ENCODE results near the gene OR7G3.
A peak's percentile ranks its signal among the peaks of the same experiment; 100 is the strongest.

The OR7G3 gene

DNA sequence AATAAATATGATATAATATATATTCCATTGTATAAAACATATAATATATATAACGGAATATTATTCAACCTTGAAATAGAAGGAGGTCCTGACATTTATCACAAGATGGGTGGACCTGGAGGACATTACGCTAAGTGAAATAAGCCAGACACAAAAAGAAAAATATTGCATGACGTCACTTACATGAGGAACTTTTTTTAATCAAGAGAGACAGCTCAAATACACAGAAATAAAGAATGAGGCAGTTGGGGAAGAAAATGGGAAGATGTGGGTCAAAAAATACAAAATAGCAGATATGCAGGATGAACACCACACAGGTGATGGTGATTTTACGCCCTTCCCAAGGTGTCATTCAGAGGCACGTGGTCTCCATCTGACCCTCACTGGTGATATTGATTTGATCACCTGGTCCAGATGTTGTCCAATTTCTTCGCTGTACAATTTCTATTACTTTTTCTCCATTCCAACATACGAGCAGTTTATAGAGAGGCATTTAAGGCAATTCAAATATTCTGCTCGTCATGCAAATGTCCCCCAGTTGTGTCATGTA, 12.9 kb upstream of the OR7G3 start:
- Histone ChIP-seq H3K79me2 (ENCODE audit: low read length) (peaks cover 45% of the 10 kb centered on the region), H2AFZ (ENCODE audit: low read depth, low read length) (peak overlapping the region; percentile 100), H3K9me3 (ENCODE audit: insufficient read depth, low read length) (peaks cover 17% of the 10 kb centered on the region; the same call in 1 of the 2 replicates), H3K27ac (ENCODE audit: low read length) (peak overlapping the region; percentile 51), H3K36me3 (replicated peaks; ENCODE audit: low read depth, low read length) (peaks cover 34% of the 10 kb centered on the region), H4K20me1 (ENCODE audit: insufficient read depth, low read length) (peaks cover 7% of the 10 kb centered on the region), H3K4me1 (ENCODE audit: low read length) (peaks cover 5% of the 10 kb centered on the region), H3K4me3 (ENCODE audit: low read length) (peak overlapping the region; percentile 94), H3K27me3 (ENCODE audit: low read depth, low read length) (no peaks in the 10 kb centered on the region), H3K9ac (ENCODE audit: low read length) (peak overlapping the region; percentile 96), H3K4me2 (ENCODE audit: low read length) (peak overlapping the region; percentile 86)
- TF ChIP-seq, protein P1, sequence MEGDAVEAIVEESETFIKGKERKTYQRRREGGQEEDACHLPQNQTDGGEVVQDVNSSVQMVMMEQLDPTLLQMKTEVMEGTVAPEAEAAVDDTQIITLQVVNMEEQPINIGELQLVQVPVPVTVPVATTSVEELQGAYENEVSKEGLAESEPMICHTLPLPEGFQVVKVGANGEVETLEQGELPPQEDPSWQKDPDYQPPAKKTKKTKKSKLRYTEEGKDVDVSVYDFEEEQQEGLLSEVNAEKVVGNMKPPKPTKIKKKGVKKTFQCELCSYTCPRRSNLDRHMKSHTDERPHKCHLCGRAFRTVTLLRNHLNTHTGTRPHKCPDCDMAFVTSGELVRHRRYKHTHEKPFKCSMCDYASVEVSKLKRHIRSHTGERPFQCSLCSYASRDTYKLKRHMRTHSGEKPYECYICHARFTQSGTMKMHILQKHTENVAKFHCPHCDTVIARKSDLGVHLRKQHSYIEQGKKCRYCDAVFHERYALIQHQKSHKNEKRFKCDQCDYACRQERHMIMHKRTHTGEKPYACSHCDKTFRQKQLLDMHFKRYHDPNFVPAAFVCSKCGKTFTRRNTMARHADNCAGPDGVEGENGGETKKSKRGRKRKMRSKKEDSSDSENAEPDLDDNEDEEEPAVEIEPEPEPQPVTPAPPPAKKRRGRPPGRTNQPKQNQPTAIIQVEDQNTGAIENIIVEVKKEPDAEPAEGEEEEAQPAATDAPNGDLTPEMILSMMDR (IDR thresholded peaks at IDR 0.05; ENCODE audit: low read depth, low read length): no peak
- TF ChIP-seq EZH2phosphoT487 (IDR thresholded peaks at IDR 0.05; ENCODE audit: low read depth): no peak

DNA sequence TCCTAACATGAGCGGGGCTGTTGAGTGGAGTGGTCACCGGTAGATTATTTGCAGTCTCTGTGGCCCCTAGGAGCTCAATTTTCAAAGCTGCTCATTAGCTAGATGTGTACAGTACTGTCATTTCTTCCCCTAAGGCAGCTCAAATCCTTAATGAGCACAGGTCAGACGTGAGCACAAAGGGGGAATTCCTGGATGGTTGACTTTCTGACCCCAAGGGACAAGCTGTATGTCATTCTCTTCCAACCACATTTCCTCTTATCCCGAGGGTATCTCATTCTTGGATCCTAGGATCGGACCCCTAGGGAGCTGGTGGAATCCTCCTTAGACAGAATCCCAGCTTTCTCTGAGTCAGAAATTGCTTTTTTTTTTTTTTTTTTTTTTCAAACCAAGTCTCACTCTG, 5.7 kb upstream of the OR7G3 start:
- no peaks in the 10 kb centered on the region for H3K27me3 ChIP-seq (ENCODE audit: low read depth, low read length)
- no peak overlapping the region for H3K9ac ChIP-seq (ENCODE audit: low read length)
- no peak overlapping the region for H3K4me2 ChIP-seq (ENCODE audit: low read length)
- peaks cover 10% of the 10 kb centered on the region for H3K4me1 ChIP-seq (ENCODE audit: low read length)
- no peaks in the 10 kb centered on the region for H4K20me1 ChIP-seq (ENCODE audit: insufficient read depth, low read length)
- H3K4me3 ChIP-seq (ENCODE audit: low read length): no peak overlapping the region
- H3K36me3 ChIP-seq (replicated peaks; ENCODE audit: low read depth, low read length): no peaks in the 10 kb centered on the region
- no peak overlapping the region for H3K27ac ChIP-seq (ENCODE audit: low read length)
- H3K79me2 ChIP-seq (ENCODE audit: low read length): no peaks in the 10 kb centered on the region
- H3K9me3 ChIP-seq (ENCODE audit: insufficient read depth, low read length): no peaks in the 10 kb centered on the region
- TF ChIP-seq, protein P1 (IDR thresholded peaks at IDR 0.05; ENCODE audit: low read depth, low read length): no peak
- no peak for TF ChIP-seq EZH2phosphoT487 (IDR thresholded peaks at IDR 0.05; ENCODE audit: low read depth)
- no peak overlapping the region for H2AFZ ChIP-seq (ENCODE audit: low read depth, low read length)

DNA sequence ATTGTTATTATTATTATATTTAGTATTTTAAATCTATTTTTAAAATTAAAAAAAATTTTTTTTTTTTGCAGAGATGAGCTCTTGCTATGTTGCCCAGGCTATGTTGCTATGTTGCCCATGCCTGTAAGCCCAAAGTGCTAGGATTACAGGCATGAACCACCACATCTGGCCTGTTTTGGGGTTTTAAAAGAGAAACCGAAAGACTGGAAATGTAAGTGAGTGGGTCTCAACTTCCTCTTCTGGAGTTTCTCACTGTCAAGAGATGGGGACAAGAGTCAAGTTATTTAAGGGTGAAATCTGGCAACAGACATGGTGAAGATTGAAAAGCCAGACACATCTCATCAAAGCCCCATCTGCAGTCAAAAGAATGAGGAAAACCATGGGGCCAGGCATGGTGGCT, 4.2 kb upstream of the OR7G3 start:
- Histone ChIP-seq H3K4me3 (ENCODE audit: low read length) (no peak overlapping the region), H3K9ac (ENCODE audit: low read length) (no peak overlapping the region), H3K27me3 (ENCODE audit: low read depth, low read length) (no peaks in the 10 kb centered on the region), H3K79me2 (ENCODE audit: low read length) (no peaks in the 10 kb centered on the region), H4K20me1 (ENCODE audit: insufficient read depth, low read length) (no peaks in the 10 kb centered on the region), H2AFZ (ENCODE audit: low read depth, low read length) (no peak overlapping the region), H3K4me1 (ENCODE audit: low read length) (peaks cover 10% of the 10 kb centered on the region), H3K9me3 (ENCODE audit: insufficient read depth, low read length) (no peaks in the 10 kb centered on the region), H3K36me3 (replicated peaks; ENCODE audit: low read depth, low read length) (no peaks in the 10 kb centered on the region), H3K27ac (ENCODE audit: low read length) (no peak overlapping the region), H3K4me2 (ENCODE audit: low read length) (peak overlapping the region; percentile 29; the same call in 1 of the 2 replicates)
- no peak for TF ChIP-seq EZH2phosphoT487 (IDR thresholded peaks at IDR 0.05; ENCODE audit: low read depth)
- TF ChIP-seq, protein P1 (IDR thresholded peaks at IDR 0.05; ENCODE audit: low read depth, low read length): no peak

DNA sequence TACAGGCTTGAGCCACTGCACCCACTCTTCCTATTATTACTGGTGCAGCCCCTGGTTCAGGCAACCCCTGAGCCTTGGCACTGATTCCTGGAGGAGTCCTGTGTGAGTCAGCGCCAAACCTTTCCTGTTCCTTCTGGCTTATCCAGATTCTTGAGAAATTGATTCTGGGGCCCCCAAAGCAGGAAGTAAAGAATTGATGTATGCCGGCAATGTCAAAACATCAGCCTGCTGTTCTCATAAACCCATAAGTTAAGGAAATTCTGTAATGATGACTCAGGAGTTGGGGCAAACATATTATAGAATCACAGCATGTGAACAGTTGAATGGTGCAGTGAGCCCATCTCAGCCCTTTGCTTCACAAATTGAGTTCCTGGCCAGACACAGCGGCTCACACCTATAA, 1.4 kb upstream of the OR7G3 start:
- Histone ChIP-seq H3K4me2 (ENCODE audit: low read length) (no peak overlapping the region), H3K79me2 (ENCODE audit: low read length) (no peaks in the 10 kb centered on the region), H3K9me3 (ENCODE audit: insufficient read depth, low read length) (no peaks in the 10 kb centered on the region), H3K4me1 (ENCODE audit: low read length) (peaks cover 10% of the 10 kb centered on the region), H3K36me3 (replicated peaks; ENCODE audit: low read depth, low read length) (no peaks in the 10 kb centered on the region), H3K27me3 (ENCODE audit: low read depth, low read length) (no peaks in the 10 kb centered on the region), H3K4me3 (ENCODE audit: low read length) (no peak overlapping the region), H3K27ac (ENCODE audit: low read length) (no peak overlapping the region), H4K20me1 (ENCODE audit: insufficient read depth, low read length) (no peaks in the 10 kb centered on the region), H3K9ac (ENCODE audit: low read length) (no peak overlapping the region), H2AFZ (ENCODE audit: low read depth, low read length) (no peak overlapping the region)
- no peak for TF ChIP-seq EZH2phosphoT487 (IDR thresholded peaks at IDR 0.05; ENCODE audit: low read depth)
- TF ChIP-seq, protein P1 (IDR thresholded peaks at IDR 0.05; ENCODE audit: low read depth, low read length): no peak
